NCI-H2196 treated with DMSO at 0.1 percent for 48 hours (cell line): ENCODE measurements around the gene MEGF9.

ENCODE experiments used
- DNase-seq: peaks from one replicate; lab custom pipeline; 2025; ENCODE audit not compliant: unreplicated experiment; lab: John Stamatoyannopoulos, UW

Gene MEGF9

DNA sequence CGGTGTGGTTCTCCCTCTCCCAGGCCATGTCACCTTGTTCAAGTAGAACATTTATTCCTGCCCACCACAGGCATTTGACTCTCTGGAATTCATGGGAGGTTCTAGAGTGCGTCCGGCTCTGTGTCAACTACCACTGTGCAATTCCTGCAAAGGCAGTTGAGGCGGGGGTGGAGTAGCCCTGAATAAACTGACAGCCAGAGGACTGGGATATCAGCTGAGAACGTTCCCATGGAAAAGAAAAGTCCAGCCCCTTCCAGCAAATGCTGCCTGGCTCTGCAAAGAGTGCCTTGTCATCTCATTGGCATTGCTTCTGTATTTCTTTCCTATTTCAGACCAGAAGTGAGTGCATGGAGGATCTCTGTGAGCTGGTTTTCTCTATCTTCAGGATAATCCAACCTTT lies 18.9 kb upstream of the MEGF9 start:
- no peak for DNase-seq

DNA sequence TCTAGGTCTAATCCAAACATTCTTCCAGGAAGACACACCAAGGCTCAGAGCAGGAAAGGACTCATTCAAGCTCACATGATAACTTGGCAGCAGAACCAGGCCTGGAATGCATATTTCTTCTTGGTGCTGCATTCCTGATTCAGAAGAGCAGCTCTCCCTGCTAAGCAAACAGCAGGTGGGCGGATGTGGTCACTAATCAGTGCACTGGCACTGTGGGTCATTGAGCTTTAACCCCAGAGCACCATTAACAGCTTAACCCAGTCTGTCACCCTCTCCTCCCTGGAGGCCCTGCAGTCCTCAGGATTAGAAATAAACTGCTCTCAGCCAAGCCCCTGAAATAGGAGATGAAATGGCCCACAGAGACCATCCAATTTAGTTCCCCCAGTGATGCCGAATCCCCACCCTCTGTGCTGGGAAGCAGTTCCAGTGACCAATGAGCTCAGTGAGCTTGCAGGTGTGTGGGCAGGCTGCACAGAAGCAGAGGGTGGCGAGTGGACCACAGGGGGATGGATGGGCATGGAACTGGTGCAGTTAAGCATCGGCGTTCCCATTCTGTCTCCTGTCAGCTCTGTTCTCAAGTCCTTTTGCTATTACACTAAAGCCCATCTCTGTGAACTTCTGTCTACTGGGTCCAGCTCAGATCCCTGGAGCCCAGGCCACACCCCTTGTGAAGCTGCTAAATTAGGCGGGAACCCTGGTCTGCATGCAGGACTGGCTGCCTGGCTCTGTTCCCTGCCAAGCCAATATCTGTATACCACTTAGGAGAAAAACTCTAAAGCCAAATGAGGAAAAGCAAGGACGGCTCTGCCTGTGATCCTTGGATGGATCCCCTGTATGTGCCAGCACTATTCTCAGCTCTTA lies 16.6 kb upstream of the MEGF9 start:
- DNase-seq, result peak; percentile 76

DNA sequence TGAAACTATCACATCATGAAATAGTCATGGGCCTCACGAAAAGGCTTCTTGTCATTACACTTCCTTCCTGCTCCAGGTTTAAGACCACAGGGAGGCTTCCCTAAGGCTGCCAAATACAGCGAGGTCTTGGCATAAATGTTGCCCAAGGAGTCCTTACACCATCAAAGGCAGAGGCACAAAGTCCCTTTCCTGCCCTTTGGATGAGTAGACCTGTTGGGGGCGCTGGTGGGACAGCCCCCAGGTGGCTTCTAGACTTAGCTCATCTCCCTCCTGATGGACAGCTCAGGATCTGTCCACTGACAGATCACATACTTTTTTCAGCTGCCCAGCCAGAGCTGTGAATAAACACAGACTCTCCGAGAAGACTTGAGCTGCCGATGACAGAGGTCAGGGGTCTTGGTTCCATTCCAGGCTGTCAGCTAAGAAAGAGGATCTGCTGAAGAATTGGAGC lies 15.5 kb upstream of the MEGF9 start:
- no peak for DNase-seq

DNA sequence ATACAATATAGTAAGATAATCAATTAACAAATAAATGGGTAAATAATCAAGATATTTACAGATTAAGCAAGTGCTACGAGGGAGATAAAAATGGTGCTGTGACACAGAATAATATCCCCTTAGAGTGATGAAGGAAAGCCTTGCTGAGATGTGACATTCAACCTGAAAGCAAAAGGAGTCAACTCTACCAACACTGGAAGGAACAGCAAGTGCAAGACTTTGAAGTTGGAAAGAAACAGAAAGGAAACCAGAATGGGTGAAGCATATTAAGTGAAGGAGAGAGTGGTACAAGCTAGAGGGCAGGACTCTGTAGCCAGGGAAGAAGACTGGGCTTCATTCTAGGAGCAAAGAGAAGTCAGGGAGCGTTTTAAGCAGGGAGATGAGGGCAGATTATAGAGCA lies 12.2 kb upstream of the MEGF9 start:
- no peak for DNase-seq

DNA sequence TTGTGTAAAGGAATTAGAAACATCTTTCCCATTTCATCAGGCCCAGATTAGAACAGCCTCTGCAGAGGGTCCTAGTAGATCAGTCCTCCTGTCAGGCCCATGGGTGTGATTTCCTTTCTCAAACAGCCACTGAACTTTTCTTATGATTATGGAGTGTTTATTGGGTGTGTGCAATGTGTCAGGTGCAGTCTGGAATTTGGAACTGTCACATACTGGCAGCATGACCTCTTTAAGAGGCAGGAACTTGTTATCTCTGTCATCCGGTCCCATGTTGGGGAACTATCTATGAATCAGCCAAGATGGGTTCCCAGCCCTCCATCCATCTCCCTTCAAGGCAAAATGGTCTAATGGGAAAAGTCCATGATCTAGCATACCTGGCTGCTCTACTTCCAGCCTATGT lies 11.6 kb upstream of the MEGF9 start:
- no peak for DNase-seq

DNA sequence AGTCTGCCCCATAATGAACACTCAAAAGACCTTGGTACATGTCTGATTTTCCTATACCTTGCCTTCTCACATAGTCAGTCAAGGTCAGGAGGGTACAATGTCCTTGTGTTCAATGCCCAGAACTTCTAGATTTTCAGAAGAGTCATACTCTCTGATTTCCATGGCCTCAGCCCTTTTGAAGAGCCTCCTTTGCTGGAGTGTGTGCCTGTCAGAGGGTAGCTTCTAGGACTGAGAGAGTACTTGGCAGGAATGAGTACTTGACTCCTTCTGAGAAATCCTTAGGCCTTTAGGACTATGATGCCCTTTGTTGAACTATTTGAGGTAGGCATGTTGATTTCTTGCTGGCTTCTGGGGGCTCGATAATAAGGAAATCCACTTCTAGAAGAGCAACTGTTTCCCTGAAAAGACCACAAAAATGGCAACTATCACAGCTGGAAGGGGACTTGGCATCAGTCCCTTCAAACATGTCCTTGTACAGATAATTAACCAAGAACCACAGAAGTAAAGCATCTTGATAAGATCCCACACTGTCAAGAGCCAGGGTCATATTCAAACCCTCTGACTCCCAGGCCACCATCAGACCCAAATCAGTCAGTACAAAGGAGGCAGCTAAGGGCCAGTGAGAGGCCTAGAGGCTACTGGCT lies 10.6 kb upstream of the MEGF9 start:
- no peak for DNase-seq

DNA sequence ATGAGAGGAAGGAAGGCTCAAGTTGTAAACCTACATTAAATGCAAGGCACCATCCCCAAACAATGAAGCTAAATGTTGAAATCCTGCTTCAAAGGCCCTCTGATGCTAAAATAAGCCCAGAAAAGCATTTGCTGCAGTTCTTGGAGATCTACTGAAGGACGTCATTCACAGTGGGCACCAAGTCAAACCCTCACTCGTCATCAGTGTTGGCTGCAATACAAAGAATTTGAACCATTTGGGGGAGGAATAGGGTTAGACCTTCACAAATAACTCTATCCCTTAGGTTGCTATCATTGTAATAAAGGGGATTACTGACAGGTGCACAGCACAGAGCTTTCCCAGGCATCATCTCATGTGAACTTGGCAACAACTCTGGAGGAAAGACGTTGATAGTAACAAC lies 9.3 kb upstream of the MEGF9 start:
- no peak for DNase-seq

DNA sequence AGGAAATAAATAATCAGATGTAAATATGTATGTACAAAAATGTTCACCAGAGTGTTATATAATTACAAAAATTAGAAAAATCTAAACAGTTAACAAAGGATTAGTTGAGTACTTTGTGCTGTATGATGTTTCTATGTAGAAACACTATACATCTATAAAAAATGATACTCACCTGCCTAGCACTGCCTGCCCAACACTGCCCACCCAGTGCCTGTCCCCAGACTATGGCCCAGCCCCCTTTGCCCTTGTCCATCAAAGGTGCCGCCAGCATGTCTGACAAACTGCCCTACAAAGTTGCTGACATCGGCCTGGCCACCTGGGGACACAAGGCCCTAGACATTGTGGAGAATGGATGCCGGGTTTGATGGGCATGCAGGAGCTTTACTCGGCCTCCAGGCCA lies 6.1 kb upstream of the MEGF9 start:
- DNase-seq, result no peak

DNA sequence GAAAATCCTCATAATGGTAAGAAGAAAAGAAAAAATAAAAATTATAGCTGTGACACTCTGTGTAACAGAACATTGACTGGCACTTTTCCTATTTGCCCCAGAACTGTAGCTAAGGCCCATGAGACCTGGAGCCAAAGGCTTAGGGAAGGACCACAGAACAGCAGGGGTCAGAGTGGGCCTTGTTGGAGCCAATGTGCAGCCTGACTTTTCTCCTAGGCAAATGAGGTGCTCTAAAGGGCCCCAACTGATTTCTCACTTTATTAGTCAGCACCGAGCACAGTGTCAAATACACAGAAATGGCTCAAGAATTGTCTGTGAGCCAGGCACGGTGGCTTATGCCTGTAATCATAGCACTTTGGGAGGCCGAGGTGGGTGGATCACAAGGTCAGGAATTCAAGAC lies 4.0 kb upstream of the MEGF9 start:
- DNase-seq, result no peak

DNA sequence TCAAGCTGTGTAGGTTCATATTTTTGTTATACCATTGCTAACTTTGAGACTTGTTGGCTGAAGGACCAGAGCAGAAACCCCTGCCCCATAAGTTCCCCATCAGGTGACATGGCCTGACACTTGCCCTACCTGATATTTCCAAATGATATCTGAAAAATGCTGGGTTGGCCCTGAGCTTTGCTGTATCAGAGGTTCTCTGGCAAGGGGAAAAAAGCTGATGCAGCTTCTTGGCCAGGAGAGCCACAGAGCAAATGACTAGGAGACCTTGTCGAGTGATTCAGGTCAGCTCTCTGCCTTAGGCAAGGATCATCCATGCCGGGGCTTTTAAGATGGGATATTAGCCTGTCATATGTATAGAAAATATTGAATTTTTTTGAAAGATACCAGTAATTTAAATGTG lies 2.9 kb upstream of the MEGF9 start:
- DNase-seq, result no peak

DNA sequence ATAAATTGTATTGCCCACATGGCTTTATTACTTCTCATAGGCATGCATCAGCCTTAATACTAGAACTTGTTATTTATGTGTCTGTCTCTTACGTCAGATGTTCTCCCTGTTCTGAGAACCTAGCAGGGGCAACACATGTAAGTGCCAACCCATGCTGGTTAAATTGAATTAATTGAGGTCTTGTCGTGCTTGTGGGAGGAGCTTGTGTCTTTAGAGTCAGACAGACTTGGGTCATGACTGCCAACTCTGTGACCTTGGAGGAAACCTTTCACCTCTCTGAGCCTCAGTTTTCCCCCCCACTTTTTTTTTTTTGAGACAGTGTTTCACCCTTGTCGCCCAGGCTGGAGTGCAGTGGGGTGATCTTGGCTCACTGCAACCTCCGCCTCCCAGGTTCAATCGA lies 2.2 kb upstream of the MEGF9 start:
- DNase-seq, result no peak

DNA sequence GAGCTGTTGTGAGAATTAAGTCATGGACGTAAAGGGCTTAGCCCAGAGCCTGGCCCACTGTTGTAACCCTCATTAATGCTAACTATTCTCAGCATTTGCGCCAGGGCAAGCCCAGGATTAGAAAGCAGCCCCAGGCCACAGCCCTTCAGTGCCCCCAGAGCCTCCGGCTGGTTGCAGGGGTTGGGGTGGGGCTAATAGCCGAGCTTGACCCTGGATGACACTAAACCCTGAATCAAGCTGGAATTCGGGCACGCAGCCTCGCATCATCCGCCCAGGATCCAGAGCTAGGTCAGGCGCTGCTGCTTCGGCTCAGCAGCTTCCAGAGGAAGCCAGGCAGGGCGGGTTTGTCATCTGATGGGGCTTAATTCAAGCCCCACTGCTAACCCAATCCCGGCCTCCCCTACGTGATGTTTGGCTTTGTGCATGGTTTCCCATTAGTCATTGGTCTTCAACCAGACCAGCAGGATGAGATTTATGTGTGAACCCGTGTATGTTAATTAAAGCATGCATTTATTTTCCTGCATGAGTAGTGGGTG lies 1.2 kb upstream of the MEGF9 start:
- DNase-seq, result no peak

DNA sequence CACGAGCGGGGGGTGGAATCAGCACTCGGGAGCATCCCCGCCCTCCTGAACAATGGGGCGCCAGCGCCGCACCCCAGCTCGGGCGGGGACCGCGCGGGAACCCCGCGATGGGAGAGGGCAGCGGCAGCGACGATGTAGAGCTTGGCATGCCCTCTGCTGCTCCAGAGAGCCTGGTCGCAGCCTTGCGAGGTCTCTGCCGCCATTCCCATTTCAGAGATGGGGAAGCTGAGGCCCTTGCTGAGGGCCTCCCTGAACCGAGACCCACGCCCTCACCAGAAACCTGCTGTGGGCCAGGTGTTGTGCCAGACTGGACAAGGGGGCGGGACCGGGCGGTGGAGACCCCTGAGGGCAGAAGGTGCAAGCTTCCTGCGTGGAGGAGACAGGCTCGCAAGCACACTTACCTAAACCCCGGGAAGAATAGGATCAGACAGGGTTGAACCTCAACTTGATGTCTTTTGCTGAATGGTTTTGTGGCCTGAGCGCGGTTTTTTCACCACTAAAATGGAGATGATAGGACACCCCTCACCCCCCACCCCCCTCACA lies 647 bp upstream of the MEGF9 start:
- no peak for DNase-seq

DNA sequence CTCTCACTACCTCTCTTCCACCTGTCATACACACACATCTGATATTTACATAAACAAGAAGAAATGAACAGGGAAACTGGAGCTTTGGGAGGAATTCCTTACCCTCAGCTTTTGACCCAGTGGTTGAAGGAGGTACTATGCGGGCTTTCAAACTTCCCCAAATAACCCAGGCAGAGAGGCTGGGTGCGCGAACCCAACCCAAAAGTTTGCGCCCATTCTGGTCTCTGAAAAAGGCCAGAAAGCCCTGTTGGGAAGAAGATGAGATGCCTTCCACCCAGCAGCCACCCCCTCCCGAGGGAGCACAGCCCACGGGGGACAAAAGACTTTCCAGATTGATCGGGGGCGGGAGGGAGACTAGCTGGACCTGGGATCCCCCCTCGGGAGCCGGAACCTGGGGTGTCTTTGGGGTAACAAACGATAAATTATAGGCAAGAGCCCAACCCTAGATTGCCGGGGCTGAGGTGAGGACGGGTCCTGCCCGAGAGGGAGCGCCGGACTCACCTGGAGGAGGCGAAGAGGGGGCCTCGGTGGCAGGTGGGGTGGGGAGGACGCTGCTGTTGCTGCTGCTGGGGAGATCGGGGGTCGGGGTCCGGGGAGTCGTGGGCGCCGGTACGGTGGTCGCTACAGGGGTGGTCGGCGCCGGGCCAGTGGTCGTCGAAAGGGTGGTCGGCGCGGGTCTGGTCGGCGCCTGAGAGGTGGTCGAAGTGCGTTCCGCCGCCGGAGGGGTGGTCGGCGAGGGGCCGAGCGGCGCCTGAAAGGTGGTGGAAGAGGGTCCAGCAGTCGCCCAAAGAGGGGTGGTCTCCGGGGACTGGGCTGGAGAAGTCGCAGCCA lies 798 bp downstream of the MEGF9 start:
- DNase-seq, result no peak

DNA sequence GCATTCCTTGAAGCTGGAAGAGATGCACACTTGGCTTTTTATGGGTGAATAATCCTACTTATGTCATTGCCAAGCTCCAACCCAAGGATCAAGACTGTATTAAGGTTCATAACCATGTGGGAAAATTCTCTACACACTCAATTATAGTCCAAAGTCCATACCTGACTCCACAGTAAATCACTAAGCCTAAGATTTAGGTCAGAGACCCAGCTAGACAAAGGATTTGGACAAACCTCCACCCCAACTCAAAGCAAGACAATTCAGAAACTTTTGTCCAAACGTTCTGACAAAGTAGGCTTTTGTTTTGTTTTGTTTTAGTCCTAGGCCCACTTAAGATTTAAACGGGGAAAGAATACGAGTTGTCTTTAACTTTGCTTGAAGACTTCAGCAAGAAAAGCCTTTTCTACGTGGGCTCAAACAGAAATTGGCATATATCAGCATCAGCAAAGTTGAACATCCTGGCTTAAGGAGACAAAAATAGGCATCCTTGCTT lies 1.7 kb downstream of the MEGF9 start:
- DNase-seq, result no peak

DNA sequence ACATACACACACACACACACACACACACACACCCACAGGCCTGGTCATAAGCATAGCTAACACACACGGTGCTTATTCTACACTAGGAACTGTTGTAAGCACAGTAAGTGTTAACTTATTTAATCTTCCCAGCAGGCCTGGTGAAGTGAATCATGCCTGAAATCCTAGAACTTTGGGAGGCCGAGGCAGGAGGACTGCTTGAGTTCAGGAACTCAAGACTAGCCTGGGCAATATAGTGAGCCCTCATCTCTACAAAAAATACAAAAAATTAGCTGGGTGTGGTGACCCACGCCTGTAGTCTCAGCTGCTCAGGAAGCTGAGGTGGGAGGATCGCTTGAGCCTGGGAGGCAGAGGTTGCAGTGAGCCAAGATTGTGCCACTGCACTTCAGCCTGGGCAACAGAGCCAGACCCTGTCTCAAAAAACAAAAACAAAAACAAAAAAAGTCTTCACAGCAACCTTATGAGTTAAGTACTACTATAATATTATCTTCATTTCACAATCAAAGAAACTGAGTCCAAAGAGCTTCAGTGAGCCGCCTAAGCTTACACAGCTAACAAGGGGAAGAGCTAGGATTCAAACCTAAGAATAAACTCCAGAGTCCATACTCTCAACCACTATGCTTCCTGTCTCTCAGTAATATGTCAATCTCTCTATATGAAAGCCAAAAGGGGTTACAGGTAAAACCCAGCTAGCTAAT lies 2.3 kb downstream of the MEGF9 start:
- no peak for DNase-seq

DNA sequence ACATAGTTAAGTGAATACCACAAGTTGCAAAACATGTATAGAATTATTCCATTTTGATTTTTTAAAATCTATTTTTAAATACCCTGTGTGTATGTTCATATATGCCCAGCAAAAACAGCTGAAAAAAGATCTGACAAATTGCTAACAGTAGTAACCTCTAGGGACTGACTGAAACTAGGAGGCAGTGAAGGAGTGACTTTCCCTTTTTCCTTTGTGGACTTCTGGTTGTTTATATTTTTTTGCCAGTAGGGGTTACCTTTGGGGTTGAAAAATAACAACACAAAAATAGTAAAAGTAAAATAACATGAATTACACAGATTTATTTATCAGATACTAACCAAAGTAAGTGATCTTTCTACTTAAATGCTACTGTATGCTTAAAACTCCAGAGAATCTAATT lies 2.9 kb downstream of the MEGF9 start:
- no peak for DNase-seq

DNA sequence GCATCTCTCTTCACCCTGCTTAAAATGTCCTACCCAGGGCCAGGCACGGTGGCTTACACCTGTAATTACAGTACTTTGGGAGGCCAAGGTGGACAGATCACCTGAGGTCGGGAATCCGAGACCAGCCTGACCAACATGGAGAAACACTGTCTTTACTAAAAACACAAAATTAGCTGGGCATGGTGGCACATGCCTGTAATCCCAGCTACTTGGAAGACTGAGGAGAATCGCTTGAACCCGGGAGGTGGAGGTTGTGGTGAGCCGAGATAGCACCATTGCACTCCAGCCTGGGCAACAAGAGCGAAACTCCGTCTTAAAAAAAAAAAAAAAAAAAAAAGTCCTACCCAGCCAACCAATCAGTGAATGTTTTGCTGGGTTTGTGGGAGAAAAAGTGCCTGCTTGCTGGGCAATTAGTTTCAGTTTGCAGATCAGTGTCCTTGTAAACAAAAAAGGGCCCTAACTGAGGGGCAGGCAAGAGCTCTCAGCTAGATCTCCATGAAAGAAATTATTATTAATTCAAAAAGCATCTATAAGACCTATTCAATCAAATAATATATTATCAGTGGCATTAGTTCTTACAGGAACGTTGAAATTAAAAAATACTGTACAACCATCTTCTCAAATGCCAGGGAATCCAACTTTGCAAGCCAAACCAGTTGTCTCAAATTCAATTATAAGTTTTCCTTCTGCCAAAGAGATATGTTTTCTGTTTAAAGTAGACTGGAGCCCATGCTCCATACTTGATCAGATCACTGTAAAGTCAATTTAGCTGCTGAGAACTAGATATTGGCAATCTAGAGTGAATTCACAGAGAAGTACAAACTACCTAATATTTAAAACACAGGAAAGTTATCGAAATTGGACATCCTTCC lies 3.9 kb downstream of the MEGF9 start:
- no peak for DNase-seq

DNA sequence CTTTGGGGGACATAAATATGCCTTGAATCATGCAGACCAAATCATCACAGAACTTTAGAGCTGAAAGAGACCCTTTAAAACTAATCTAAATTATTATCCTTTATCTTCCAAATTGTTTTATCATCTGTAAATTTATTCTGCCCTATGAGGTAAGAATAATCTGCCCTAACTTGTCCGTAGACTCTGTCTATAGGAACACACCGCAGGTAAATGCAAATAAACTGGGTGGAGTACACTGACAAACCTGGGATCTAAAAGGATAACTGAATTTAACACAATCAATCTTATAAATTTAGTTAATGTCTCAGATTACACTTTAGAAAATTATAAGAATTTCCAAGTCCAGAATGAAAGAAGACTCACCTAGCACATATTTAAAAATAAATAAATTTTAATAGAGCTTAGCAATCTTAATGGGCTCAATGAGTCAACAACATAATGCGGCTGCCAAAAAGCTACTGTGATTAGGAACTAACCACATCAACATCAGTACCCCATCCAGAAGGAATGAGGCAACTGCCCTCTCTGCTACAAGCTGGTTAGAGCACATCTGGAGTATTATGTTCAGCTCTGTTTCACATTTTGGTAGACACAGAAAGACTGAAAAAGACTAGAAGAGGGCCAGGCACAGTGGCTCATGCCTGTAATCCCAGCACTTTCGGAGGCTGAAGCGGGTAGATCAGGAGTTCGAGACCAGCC lies 5.6 kb downstream of the MEGF9 start:
- no peak for DNase-seq
